NCI-H2029 (cell line): Measurements from ENCODE around the gene UGT2B17.
"Not testable (repeated sequence)": the region's sequence is repeated elsewhere in the genome, so short reads cannot be mapped to it uniquely, and the experiment has no call there.

Source experiments
- DNase-seq: peaks from one replicate; lab custom pipeline; 2025; lab: John Stamatoyannopoulos, UW

Gene UGT2B17

DNA sequence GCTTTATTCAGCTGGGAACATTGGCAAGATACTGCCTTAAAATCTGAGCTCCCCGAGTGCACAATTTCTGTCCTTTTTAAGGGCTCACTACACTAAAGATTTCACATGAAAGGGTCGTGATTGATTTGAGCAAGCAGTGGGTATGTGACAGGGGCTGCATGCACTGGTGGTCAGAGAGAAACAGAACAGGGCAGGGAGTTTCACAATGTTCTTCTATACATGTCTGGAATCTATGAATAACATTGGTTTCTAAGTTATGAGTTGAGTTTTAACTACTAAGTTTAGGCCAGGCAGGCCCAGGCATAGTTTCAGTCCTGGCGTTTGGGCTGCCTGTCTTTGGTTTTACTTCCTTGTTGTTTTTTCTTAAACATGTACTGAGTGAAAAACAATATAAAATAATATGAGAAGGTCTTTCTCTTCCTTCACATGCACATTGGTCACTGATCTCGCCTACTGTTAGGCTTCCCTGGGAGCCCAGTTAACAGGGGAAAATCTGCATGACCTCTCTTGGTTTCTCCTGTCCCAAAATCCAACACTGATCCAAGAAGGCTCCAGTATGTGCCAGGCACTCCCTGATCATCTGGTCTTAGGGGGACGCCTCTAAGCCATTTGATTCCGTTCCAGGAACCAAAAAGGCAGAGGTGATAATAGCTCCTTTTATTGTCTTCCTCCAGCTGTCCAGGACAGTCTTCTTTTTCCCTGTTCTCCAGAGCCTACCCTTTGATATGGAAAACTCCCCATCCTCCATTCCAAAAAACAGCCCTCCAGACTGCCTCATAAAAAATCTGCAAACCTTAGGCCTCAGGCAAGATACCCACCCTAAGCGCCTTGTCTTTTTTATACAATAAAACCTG, at the start of gene UGT2B17:
Gene UGT2B17, minus strand, starts transcription at position 51 of the 854 bp plus-strand sequence. CDS start 7,838 bp downstream, outside the sequence.
- no peak for DNase-seq

DNA sequence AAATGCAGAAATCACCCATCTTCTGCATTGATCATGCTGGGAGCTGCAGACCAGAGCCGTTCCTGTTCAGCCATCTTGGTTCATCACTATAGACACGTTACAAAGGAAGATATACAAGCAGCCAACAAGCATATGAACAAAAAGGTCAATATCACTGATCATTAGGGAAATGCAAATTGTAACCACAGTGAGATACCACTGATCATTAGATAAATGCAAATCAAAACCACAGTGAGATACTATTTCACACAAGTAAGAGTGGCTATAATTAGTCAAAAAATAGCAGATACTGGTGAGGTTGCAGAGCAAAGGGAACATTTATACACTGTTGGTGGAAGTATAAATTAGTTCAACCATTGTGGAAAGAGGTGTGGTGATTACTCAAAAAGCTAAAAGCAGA, 46.6 kb upstream of the UGT2B17 start:
- not testable (repeated sequence) for DNase-seq

DNA sequence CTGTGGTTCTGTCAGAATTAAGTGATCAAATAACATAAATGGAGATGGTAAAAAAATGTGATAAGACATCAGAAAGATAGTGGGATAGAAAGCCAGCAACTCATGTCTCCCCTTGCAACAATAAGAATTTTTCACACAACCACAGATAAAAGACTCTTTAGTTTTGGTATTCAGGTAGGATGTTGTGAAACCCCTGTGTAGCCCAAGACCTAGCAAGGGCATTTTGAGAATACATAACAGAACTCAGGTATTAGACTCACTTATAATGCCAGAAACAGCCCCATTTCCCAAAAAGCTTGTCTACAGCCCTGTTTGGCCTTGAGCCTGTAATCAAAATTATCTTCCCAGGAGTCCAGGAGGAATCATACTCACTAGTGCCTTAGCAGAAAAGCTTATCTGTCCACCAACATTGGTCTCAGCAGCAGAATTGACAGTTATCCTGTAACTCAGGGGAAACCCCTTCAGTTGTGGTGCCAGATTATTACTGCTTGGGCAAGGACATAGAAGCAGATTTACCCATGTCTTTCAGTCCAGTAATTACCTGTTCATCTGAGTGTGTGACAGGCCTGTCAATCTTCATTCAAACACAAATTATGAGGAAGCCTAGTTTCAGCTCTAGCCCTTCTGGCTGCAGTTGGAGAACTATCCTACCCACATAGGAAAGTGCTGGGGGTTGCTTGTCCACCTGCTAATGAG, 41.0 kb upstream of the UGT2B17 start:
- no peak for DNase-seq

DNA sequence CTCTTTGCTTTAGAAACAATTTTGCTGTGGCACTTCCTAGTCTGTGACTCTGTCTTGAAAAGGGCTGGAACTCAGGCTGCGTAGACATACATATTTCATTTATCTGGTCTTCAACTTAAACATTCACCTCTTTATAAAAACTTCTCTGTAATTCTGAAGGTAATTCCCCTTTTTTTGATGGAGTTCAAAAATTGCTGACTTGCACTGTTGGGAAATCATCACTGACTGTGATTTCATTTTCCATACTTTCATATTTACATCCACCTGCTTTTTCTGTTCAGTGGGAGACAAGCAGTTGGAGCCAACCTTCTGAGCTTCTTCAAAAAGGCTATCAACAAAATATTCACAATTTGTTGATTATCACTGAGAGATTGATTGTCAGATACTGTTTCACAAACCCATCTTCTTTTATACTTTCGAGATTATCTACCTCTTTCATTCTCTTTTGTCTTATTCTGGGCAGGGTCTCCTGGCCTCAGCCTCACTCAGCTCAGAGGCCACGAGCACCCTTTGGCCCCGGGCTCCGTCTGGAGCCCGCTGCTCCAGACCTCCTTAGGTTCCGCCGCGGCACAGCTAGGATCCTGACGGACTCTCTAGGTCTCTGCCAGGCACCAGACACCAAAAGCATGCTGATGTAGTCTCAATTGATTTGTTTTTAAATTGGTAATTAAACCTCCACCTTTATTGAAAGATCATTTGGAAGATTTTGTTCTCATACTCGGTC, 39.7 kb upstream of the UGT2B17 start:
- no peak for DNase-seq

DNA sequence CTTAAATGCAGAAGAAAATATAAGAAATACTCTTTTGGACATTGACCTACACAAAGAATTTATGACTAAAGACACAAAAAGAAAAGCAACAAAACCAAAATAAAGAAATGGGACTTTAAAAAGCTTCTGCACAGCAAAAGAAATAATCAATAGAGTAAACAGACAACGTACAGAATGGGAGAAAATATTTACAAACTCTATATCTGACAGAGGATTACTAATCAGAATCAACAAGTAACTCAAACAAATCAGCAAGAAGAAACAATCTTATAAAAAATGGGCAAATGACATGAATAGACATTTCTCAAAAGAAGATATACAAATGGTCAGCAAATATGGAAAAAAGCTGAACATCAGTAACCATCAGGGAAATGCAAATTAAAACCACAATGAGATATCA, 37.6 kb upstream of the UGT2B17 start:
- no peak for DNase-seq

DNA sequence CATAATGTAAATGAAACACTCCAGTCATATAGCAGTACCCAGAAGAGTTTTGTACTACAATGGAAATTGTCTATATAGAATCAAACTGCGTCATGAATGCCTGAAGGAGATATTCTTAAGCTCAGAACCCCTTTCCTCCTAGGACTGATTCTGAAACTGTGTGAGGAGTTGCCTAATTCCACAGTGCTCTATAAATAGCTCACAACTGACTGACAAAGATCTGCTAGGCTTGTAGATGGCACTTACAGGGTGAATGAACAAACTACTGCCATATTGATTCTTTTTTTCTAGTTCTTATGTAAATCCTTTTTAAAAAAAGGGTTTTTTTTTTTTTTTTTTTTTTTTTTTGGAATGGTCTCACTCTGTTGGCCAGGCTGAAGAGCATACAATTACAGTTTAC, 30.1 kb upstream of the UGT2B17 start:
- no peak for DNase-seq

DNA sequence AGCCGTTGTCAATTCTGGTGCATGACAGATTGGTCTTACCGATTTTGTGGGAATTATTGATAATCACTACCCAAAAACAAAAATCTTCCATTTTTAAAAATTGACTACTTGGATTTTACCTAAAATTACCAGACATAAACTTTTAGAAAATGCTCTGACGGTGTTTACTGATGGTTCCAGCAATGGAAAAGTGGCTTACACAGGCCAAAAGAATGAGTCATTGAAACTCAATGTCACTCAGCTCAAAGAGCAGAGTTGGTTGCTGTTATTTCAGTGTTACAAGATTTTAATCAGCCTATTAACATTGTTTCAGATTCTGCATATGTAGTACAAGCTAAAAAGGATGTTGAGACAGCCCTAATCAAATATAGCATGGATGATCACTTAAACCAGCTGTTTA, 23.0 kb upstream of the UGT2B17 start:
- no peak for DNase-seq

DNA sequence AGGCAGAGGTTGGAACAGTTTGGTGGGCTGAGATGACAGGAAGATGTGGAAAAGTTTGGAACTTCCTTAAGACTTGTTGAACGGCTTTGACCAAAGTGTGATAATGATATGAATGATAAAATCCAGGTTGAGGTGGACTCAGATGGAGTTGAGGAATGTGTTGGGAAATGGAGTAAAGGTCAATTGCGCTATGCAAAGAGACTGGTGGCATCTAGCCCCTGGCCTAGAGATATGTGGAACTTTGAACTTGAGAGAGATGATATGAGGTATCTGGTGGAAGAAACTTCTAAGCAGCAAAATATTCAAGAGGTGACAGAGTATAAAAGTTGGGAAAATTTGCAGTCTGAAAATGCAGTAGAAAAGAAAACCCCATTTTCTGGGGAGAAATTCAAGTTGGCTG, 21.4 kb upstream of the UGT2B17 start:
- DNase-seq: no peak

DNA sequence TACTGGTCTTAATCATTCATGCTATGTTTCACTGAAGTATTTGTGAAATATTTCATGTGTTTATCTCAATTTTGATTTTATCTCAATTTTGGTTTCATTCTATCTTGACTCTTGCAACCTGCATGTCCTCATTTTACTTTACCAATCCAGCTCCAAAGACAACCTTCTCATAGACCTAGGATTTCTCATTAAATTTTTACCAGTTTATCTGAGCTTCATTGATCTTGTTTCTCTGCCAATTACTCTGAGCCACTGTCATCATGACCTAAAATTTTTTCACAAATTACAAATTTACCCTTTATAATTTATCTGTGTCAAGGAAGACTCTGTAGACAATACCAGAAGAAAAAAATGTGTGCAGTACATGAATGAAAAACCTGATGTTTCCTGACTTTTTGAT, 18.6 kb upstream of the UGT2B17 start:
- no peak for DNase-seq

DNA sequence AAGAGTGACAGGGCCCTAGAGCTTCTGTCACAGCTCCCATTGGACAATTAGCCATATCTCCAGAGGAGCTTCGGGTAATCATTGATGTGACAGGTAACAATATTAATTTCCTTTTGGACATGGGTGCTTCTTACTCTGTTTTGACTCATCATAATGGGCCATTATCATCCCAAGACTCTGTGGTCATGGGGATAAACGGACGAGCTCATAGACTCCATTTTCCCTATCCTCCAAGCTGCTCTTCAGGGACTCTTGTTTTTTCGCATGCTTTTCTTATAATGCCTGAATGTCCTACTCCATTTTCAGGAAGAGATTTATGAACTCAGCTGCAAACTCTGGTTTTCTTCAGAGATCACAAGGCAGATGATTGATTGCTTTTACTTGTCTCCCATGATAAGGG, 17.0 kb upstream of the UGT2B17 start:
- no peak for DNase-seq

DNA sequence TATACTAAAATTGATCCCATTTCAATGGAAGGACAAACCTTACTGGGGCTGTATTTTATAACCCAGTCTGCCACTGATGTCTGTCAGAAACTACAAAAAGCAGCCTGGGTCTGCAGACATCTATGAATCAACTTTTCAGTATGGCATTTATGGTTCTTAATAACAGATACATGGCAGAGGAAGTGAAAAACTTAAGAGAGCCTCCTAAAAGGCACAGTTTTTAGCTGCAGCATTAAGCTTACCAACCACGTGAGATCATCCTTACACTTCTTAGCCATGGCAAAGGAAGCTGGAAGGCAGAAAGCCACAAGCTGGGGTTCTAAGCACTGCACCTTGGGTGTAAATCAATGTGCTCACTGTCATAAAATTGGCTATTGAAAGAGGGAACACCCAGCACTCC, 16.6 kb upstream of the UGT2B17 start:
- no peak for DNase-seq

DNA sequence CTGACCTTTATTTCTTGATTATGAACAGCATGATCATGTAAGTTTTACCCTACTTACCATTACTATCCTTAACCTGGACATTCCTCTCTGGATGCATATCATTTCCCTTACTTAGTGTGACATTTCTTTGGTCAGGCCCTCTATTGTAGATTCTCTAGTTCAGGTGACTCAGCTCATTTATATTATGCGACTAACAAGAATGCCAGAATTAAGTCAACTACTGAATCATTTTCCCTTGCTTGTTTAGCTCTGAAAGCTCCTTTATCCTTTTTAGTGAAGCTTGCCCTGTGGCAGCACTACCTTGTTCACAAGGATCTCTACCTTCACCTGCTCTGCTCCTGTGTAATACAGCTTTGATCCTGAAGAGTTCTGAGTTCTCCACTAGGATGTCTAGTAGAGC, 15.1 kb upstream of the UGT2B17 start:
- DNase-seq: no peak

DNA sequence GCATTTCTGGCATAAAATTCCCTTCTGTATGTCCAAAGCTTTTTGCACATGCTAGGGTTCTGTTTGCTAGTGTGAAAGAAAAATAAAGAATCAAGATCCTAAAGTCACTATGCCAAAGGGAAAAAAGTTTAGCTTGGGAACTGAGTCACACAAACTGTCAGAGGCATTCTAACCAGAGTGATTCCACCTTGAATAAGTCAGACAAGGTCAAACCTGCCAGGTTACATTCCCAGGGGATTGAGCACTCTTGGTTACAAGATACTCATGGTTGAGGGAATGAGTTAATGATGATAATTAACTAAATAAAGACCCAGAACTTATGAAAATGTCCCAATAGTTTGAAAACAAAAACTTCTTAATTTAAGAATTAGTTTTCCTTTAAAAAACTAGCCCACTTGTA, 13.7 kb upstream of the UGT2B17 start:
- DNase-seq: no peak

DNA sequence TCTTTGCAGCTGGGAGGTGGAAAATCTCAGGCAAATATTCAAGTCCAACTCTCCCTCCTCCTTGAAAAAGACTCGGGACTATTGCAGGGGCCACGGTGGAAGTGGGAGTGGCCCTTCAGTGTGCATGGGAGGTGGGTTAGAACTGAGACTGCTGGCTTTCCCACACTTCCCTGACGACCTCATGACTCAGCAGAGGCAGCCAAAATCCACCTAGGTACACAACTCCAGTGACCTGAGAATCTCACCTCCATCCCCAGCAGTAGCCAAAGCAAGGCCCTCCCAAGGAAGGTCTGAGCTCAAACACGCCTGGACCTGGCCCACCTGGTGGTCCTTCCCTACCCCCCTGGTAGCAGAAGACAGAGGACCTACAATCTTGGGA, 6.2 kb upstream of the UGT2B17 start:
- no peak for DNase-seq

DNA sequence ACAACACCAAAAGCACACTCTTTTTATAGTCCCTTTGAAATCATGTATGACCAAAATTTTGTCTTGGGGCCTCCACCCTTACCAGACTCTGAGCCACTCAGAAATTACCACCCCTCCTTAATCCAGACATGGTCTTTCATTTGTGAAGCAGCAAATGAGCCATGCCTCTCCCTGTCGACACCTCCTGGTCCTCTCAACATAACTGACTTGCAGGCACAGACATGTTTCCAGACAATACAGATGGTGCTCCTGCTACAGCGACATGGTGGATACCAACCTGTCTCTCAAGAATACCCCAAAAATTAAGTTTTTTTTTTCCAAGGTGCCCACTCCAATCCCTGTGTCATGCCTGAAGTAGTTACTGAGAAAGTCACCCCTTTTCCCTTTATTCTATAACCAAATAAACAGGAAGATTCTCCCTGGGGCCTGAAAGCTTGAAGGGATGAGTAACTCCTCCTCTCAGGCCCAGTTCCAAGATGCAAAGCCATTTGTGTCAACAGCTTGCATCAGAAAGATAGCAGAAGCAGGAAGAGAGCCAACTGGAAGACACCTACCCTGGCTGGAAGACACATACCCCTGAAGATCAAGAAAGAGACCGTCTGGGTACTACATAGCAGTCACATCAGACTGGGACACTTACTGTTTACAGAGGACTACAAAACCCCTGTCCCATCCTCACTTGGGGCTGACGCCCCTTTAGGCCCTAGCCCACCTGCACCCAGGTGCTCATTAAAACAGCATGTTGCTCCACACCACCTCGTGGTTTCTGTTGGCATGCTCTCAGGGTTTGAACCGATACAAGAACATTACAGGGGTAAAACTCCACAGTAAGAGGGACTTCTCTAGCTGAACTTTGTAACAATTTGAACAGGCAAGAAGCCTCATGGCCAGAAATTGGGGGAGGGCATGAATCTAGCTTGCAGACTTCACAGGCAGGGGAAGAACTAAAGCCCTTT, 5.5 kb upstream of the UGT2B17 start:
- DNase-seq: no peak

DNA sequence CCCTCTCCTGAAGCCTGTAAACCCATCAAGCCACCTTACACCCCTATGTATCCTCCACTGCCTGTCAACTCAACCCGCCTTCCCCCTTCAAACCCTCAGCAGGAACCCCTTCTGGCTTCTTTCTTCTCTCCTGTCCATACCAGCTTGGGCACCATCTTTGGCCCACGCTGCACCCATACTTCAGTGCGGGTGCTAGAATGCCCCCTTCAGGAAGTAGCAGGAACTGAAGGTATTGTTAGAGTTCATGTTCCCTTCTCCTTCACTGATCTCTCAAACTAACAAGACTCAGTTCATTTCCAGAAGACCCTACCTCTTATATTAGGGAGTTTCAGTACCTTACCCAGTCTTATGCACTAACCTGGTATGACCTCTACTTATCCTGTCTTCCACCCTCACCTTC, 1.5 kb upstream of the UGT2B17 start:
- no peak for DNase-seq

DNA sequence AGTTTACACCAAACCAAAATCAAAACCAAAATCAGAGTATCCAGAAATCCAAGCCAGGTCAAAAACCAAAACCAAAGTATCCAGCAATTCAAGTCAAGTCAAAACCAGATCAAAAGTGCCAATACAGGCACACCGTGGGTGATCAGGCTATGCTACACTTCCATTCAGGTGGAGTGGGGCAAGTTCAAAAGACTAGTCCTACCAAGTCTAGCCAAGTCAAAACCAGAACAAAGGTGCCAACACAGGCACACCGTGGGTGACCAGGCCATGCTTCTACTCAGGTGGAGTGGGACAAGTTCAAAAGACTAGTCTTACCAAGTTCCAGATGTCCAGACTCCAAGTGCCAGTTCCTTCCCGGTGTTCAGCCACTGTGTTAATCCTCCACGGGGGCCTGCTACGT, 486 bp downstream of the UGT2B17 start:
- not testable (repeated sequence) for DNase-seq

DNA sequence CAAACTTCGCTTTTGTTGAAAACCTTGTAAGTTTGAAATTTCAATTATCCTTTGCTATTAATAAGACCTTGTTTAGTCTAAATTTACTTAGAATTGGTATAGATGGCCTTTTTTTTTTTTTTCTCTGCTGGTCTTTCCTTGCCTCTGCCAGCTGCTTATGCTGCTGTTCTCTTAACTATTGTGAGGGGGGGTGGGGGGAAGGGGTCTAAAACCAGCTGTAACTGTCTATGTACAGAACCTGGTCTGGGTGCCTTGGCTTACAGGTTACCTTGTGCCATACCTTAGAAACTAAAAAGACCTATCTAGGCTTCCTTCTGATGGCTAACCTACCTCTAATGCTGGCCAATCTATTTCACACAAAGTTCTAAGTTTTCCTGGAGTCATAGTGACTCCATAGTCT, 1.0 kb downstream of the UGT2B17 start:
- no peak for DNase-seq

DNA sequence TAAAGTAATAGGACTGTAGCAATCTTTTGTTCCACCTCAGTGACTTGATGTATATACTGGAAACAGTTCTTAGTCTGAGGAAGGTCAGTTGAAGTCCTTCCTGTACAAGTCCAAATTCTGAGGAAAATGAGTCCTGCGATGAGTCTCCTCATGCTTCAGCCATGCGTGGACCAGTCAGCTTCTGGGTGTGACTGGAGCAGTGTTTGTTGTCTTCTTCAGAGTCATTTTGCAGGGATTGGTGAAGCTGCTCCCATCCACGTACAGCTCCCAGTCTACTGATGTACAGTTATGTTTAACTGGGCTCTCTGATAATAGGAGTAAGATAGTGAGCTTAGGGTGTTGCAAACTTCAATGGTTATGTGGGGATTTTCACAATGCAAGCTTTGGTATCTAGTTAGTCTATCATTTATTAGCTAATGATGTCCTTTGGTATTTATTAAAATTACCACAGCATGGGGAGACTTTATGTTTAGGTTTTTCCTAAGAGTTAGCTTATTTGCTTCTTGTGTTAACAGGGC, 3.4 kb downstream of the UGT2B17 start:
- no peak for DNase-seq

DNA sequence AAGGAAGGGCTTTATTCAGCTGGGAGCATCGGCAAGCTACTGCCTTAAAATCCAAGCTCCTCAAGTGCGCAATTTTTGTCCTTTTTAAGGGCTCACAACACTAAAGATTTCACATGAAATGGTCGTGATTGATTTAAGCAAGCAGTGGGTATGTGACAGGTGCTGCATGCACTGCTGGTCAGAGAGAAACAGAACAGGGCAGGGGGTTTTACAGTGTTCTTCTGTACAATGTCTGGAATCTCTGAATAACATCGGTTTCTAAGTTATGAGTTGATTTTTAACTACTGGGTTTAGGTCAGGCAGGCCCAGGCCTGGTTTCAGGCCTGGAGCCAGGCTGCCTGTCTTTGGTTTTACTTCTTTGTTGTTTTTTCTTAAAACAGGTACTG, 6.0 kb downstream of the UGT2B17 start:
- no peak for DNase-seq

DNA sequence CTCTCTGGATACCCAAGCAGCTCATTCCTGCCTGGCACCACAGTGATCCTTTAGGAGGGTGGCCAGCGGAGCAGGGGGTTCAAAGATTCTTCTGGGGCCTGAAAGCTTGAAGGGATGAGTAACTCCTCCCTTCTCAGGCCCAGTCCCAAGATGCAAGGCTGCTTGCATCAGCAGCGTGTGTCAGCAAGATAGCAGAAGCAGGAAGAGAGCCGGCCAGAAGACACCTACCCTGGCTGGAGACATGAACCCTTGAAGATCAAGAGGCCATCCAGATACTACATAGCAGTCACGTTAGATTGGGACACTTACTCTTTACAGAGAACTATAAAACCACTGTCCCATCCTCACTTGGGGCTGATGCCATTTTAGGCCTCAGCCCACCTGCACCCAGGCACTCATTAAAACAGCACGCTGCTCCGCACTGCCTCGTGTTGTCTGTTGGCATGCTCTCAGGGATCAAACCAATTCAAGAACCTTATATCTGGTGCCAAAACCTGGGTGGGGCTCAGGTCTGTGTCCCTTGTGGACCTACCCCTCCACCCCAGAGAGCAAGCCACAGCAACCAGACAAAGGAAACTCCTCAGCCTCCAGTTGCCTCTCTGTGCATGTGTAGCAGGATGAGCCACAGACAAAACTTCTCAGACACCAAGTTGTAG, 6.5 kb downstream of the UGT2B17 start:
- no peak for DNase-seq
